Fibroblast of skin of right quadriceps (primary cell): ENCODE data around the gene TXNRD1.
"Not testable (repeated sequence)": the region's sequence is repeated elsewhere in the genome, so short reads cannot be mapped to it uniquely, and the experiment has no call there.

Experiments used
- DNase-seq: peaks from one replicate; pipeline ENCODE4 v3.0.0-alpha.2; 2013

The TXNRD1 gene

GRCh38 chr12:104331376-104331775 lies 115.8 kb downstream of the TXNRD1 start:
- no peak for DNase-seq

GRCh38 chr12:104332273-104332672 lies 116.7 kb downstream of the TXNRD1 start:
- not testable (repeated sequence) for DNase-seq

- DNase-seq: no peak
Observed at GRCh38 chr12:104333692-104334255, 118.2 kb downstream of the TXNRD1 start.

GRCh38 chr12:104334581-104334980 lies 119.0 kb downstream of the TXNRD1 start:
- no peak for DNase-seq

GRCh38 chr12:104336115-104336514 lies 120.5 kb downstream of the TXNRD1 start:
- no peak for DNase-seq

- no peak for DNase-seq
Observed at GRCh38 chr12:104337030-104337558, 121.5 kb downstream of the TXNRD1 start.

- DNase-seq: no peak
Observed at GRCh38 chr12:104339663-104340062, 124.1 kb downstream of the TXNRD1 start.

- DNase-seq: peak; percentile 18
Observed at GRCh38 chr12:104340177-104340576, 124.6 kb downstream of the TXNRD1 start.

GRCh38 chr12:104340925-104341611 lies 125.5 kb downstream of the TXNRD1 start:
- DNase-seq: no peak

GRCh38 chr12:104342147-104342546 lies 126.6 kb downstream of the TXNRD1 start:
- DNase-seq: no peak

GRCh38 chr12:104342635-104343249 lies 127.2 kb downstream of the TXNRD1 start:
- no peak for DNase-seq

- DNase-seq: no peak
Observed at GRCh38 chr12:104344682-104345081, 129.1 kb downstream of the TXNRD1 start.

GRCh38 chr12:104345234-104346066 lies 129.9 kb downstream of the TXNRD1 start:
- no peak for DNase-seq

GRCh38 chr12:104347374-104348075 lies 131.9 kb downstream of the TXNRD1 start:
- DNase-seq: no peak

- no peak for DNase-seq
Observed at GRCh38 chr12:104348283-104348993, 132.9 kb downstream of the TXNRD1 start.

- no peak for DNase-seq
Observed at GRCh38 chr12:104348994-104349494, 133.5 kb downstream of the TXNRD1 start.

- DNase-seq: no peak
Observed at GRCh38 chr12:104350211-104351056, 134.9 kb downstream of the TXNRD1 start.

GRCh38 chr12:104351057-104351983 lies 135.7 kb downstream of the TXNRD1 start:
- no peak for DNase-seq

GRCh38 chr12:104352106-104352713 lies 136.6 kb downstream of the TXNRD1 start:
- no peak for DNase-seq
